GM18517 (cell line): ENCODE results near the gene EIF4EBP3.

Experiments used
- ATAC-seq: cut with Tn5 transposase; IDR thresholded peaks from one replicate; pipeline ENCODE4 v1.9.1; 2021; ENCODE audit warnings: mild to moderate bottlenecking, moderate library complexity; ENCODE audit not compliant: unreplicated experiment

EIF4EBP3 gene

GRCh38 chr5:140547508-140548299, at the start of gene EIF4EBP3:
EIF4EBP3 (plus strand) TSS chr5:140547662; CDS start chr5:140547738, 76 bp downstream.
- ATAC-seq, result peak; percentile 96

GRCh38 chr5:140497897-140498296, 49.6 kb upstream of the EIF4EBP3 start:
- ATAC-seq, result no peak

DNA sequence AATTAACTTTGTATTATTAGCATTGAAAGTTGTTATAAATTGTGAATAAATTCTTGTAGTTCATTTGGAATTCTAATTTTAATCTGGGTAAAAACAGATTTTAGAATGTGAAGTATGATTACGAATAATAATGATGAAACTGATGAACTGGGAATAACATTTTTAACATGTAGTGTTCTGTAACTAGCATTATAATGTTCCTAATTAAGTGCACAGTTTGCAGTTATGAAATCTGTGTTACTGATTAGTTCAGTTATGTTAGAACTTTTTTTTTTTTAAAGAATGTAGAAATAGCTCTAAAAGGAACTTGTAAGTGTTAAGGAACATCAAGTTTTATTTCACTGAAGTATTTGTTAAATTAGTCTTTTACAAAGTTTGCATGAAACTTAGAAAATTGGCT, 48.9 kb upstream of the EIF4EBP3 start:
- no peak for ATAC-seq

- ATAC-seq, result no peak
These were observed 44.6 kb upstream of the EIF4EBP3 start for GRCh38 chr5:140502834-140503233.

DNA sequence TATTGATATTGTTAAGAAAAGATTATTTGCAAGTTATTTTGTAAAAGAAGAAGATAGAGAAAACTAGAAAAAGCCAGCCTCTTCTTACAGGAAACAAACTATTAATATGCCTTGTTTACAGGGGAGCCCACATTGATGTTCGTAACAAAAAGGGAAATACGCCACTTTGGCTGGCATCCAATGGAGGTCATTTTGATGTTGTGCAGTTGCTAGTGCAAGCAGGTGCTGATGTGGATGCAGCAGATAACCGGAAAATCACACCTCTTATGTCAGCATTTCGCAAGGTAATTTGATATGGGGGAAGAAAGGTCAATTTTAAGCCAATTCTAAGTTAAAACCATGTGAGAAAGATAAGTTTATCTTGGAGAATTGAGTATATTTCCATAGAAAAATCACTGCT, 37.6 kb upstream of the EIF4EBP3 start:
- no peak for ATAC-seq

DNA sequence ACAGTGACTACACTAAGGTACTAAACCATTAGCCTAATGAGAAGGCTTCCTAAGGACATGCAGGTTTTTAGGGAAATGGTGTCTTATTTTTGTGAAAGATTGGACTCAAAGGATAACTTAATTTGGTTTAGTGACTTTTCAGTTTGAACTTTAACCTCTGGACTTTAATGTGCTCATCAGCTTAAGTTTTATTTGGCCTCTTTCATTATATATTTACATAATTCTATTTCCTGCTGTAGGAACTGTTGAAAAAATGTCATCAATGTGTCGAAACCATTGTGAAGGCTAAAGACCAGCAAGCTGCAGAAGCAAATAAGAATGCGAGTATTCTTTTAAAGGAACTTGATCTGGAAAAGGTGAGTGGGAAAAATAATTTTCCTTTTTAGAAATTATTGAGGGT, 34.3 kb upstream of the EIF4EBP3 start:
- ATAC-seq, result no peak

GRCh38 chr5:140524003-140524402, 23.5 kb upstream of the EIF4EBP3 start:
- ATAC-seq, result no peak

DNA sequence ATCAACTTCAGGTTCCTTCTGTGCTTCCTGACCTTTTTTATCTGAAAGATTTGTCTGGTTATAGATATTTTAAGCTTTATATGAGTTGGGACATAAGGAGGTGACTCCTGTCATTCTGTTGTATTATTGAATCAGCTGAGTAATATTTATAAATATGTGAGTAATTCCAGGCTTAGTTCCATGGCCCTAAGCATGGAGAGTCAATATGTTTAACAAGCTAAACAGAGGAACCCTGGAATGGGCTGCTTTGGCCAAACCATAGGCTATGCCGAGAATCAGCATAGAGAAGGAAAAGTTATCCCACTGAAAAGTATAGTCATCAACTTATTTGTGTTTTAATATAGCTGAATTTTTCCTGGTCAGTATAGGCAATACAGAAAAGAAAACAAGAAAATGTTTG, 7.2 kb upstream of the EIF4EBP3 start:
- ATAC-seq, result no peak

- ATAC-seq, result no peak
These were observed 4.5 kb upstream of the EIF4EBP3 start for GRCh38 chr5:140542972-140543371.

DNA sequence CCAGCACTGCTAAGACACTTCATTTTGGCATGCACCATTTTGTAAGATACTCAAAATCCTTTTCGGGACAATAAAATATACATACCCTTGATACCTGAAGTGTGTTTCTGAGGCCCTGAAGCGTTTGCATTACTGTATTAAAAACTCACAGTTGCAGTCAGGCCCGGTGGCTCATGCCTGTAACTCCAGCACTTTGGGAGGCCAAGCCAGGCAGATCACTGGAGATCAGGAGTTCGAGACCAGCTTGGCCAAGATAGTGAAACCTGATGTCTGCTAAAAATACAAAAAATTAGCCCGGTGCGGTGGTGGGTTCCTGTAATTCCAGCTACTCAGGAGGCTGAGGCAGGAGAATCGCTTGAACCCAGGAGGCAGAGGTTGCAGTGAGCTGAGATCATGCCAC, 2.5 kb upstream of the EIF4EBP3 start:
- ATAC-seq, result no peak

DNA sequence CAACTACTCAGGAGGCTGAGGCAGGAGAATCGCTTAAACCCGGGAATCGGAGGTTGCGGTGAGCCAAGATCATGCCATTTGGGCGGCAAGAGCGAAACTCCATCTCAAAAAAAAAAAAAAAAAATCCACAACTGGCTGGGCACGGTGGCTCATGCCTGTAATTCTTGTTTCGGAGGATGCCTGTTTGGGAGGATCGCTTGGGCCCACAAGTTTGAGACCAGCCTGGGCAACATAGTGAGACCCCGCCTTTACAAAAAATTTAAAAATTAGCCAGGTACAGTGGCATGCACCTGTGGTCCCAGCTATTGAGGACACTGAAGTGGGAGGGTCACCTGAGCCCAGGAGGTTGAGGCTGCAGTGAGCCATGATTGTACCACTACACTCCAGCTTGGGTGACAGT, 1.9 kb upstream of the EIF4EBP3 start:
- no peak for ATAC-seq

GRCh38 chr5:140546851-140547507, 483 bp upstream of the EIF4EBP3 start:
- no peak for ATAC-seq

DNA sequence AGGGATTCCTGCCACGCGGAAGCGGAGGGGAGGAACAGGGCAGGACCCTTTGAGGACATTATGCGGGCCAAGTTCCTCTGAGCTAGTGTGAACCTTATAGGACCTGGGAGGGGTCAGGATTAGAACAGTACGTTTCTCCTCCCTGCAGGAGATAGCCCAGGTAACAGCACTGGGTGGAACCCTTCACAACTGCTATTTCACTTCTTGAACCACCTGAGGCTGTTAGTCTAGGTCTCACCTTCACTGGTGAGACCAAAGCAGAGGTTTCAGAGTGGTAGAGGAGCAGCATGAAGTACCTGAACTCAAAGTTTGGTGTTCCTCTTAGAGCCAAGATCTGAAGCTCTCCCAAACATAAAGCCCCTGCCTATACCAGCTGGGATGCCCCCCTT, 832 bp downstream of the EIF4EBP3 start:
- ATAC-seq, result no peak

DNA sequence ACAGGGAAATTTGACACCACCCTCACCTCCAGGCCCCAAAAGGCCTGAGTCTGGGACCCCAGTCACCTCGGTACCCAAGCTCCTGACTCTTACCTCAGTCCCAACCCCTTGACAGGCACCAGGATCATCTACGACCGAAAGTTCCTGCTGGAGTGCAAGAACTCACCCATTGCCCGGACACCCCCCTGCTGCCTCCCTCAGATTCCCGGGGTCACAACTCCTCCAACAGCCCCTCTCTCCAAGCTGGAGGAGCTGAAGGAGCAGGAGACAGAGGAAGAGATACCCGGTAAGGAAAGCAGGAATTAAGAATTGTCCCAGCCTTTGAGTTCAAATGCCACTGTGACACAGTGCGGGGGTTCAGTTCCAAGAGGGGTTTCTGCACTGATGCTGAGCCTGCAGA, 1.3 kb downstream of the EIF4EBP3 start:
- ATAC-seq, result no peak

GRCh38 chr5:140549237-140550144, 2.0 kb downstream of the EIF4EBP3 start:
- no peak for ATAC-seq

DNA sequence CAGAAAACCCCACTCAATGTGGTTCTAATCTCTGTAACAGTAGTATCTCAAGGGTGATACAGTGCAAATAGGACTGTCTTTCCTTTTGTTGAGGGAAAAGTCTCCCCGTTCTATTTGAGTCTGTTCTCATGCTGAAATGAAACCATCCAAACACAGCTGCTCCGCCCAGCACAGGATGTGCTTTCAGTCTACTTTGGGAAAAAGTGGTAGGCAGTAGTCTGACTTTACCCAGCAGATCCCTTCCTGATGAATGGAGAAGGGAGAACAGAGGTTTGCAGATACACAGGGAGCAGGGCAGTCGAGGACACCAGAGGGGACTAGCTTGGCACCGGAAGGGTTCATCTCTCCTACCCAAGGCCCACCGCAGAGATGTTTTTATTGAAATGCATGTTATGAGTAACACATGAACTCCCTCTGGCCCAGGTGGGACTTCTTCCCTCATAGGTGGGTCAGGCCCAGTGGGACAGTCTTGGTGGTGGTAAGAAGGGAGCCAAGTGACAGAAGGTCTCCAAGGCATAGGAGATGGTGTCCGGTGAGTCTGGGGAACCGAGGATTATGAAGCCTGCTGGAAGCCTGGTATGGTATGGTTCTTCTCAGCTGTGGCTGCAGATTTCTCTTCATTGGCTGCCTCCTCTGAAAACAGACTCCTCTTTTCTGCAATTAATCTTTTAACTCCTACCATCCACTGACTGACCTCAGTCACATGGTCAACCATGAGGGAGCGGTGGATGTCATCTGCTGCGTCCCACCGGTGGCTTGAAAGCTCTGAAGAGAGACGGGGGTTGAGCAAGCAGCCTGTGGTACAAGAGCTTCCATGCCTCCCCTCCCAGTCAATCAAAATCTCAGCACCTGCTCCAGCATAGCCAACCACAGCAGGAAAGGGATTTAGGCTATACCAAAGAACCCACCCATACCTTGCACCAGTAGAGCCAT, 3.0 kb downstream of the EIF4EBP3 start:
- no peak for ATAC-seq

DNA sequence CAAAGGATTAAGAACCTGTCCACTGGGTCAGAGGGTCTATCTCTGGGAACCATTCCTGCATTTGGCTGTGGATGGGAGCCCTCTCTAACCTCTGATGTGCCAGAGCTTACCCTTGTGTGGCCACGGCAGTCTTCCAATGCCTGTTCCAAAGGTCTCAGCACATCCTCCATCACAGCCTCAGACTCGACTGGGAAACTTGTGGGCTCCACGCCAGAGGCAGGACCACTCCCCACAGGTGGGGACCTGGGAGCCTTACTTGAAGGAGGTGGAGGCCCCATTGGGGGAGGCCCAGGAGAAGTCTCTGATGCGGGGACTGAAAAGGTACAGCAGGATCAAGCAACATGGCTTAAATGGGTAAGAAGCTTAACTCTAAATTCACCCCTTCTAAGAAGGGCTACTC, 4.4 kb downstream of the EIF4EBP3 start:
- no peak for ATAC-seq

DNA sequence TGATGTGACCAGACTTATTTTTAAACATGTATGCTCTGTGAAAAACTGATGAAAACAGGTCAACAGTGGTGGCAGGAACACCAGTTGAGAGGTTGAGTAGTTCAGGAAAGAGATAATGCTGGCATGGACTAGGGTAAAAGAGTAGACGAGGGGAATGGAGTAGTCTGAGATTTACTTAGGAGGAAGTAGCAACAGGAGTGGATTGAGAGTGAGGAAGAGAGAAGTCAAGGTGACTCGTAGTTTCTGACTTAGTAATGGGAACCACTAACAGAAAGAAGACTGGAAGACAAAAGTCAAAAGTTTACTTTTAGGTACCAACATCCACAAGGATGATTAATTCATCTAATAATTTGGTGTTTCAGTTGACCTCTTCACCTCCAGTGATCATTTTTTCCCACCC, 6.2 kb downstream of the EIF4EBP3 start:
- no peak for ATAC-seq

GRCh38 chr5:140554454-140554853, 7.0 kb downstream of the EIF4EBP3 start:
- ATAC-seq, result no peak

- no peak for ATAC-seq
These were observed 8.4 kb downstream of the EIF4EBP3 start for GRCh38 chr5:140555747-140556312.
